CD4-positive, alpha-beta T cell (primary cell): ENCODE results near the gene DRC3. TPM values are rescaled to one million over a fixed set of nuclear protein-coding genes. Genes with fewer than 3 reads are reported as not detected.

ENCODE experiments used
- ATAC-seq: fragments of 200-7000 bp; cut with Tn5 transposase; one replicate; pipeline ENCODE4 v1.10.0; 2022; ENCODE audit warnings: mild to moderate bottlenecking; ENCODE audit not compliant: poor library complexity
- CTCF ChIA-PET: fragments of 350-600 bp; sonication (Branson Sonifier 250); formaldehyde crosslinking; loops from one replicate; lab custom pipeline; 2021; ENCODE audit warnings: antibody characterized with exemption, inconsistent platforms; lab: Charles Lee
- POLR2A ChIA-PET: fragments of 350-600 bp; sonication (Branson Sonifier 250); formaldehyde crosslinking; loops from one replicate; lab custom pipeline; 2021; ENCODE audit warnings: antibody characterized with exemption, inconsistent platforms; lab: Charles Lee
- DNase-seq, 14 experiments: peaks; one replicate each; pipeline ENCODE4 v3.0.0-alpha.2; 2013 to 2020; ENCODE audit warnings: mixed read lengths in 2 of 14
- H3K27ac ChIP-seq, 2 donors: one replicate each; pipeline versions ENCODE4 v1.5.1 to v1.7.0; 2013; ENCODE audit warnings: low read length in 2 of 2, low read depth in 1 of 2, mild to moderate bottlenecking in 1 of 2
- H3K27me3 ChIP-seq, 2 experiments: 1 replicate in 1 of 2; 2 replicates in 1 of 2; pipeline versions ENCODE4 v1.6.1 to v1.7.0; 2013; ENCODE audit warnings: low read length in 2 of 2, control low read depth in 1 of 2, mild to moderate bottlenecking in 1 of 2, moderate library complexity in 1 of 2; ENCODE audit not compliant: insufficient read depth in 2 of 2, control insufficient read depth in 1 of 2
- H3K36me3 ChIP-seq: one replicate; pipeline ENCODE4 v1.6.1; 2013; ENCODE audit warnings: low read length, control low read depth; ENCODE audit not compliant: insufficient read depth
- H3K4me1 ChIP-seq: one replicate; pipeline ENCODE4 v1.6.1; 2013; ENCODE audit warnings: low read length, control low read depth; ENCODE audit not compliant: insufficient read depth
- H3K4me3 ChIP-seq: one replicate; pipeline ENCODE4 v1.5.1; 2013; ENCODE audit warnings: mild to moderate bottlenecking, low read length, moderate library complexity
- H3K9me3 ChIP-seq, 2 experiments: 1 replicate in 1 of 2; 2 replicates in 1 of 2; pipeline versions ENCODE4 v1.6.1 to v1.7.0; 2013; ENCODE audit warnings: low read length in 2 of 2, mild to moderate bottlenecking in 2 of 2, control low read depth in 1 of 2, moderate library complexity in 1 of 2; ENCODE audit not compliant: control insufficient read depth in 1 of 2, insufficient read depth in 1 of 2
- H3K27ac Mint-ChIP-seq: one replicate; pipeline ENCODE4 v1.8.0; 2020; ENCODE audit warnings: mixed read lengths
- H3K27me3 Mint-ChIP-seq: one replicate; pipeline ENCODE4 v1.8.0; 2021; ENCODE audit warnings: mixed read lengths
- H3K36me3 Mint-ChIP-seq: one replicate; pipeline ENCODE4 v1.8.0; 2021; ENCODE audit warnings: low read depth, mixed read lengths
- H3K4me1 Mint-ChIP-seq: one replicate; pipeline ENCODE4 v1.8.0; 2021; ENCODE audit warnings: low read depth, mixed read lengths
- H3K4me3 Mint-ChIP-seq: one replicate; pipeline ENCODE4 v1.8.0; 2020; ENCODE audit warnings: mild to moderate bottlenecking, mixed read lengths
- H3K9me3 Mint-ChIP-seq: one replicate; pipeline ENCODE4 v1.8.0; 2020; ENCODE audit warnings: mixed read lengths
- intact Hi-C, 2 experiments: fragments of 100-400 bp; cut with DNase I in 1 of 2; cut with micrococcal nuclease in 1 of 2; formaldehyde crosslinking; loops; one replicate each; pipeline versions ENCODE4 v1.15.1 to v1.9.0; 2023 to 2025; cut with DNase I, micrococcal nuclease
- total RNA-seq, 174 experiments: library from RNA in 2 of 174; stranded (reverse) in 2 of 174; gene quantifications; one replicate each; pipeline ENCODE4 v1.2.3 and lab custom pipeline; 2021 to 2026
- TF ChIP-seq, protein P1 (sequence below): fragments of 200-600 bp; IDR thresholded peaks from one replicate; pipeline ENCODE4 v1.8.0; 2022; ENCODE audit warnings: antibody characterized with exemption, mild to moderate bottlenecking

Gene DRC3
- total RNA-seq, 2 experiments from 2014 or later: 0.11 TPM; not detected in 1

DNA sequence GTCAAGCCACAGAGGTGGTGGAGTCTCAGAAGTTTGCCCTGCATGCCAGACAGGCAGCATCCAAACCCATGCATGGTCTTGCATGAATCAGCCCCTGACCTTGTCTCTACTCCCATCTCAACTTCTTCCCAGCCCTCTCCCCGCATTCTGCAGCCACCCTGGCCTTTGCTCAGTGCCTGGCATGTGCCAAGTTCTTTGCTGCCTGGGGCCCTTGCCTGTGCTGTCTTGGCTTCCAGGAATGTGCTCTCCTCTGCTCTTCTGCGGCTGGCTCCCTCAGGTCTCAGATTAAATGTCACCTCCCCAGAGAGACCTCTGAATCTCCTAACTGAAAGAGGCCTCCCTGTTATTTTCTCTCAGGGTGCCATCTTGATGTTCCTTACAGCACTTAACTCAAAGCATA, 17.6 kb downstream of the DRC3 start:
- no peak for ATAC-seq

GRCh38 chr17:17993366-17993765, 20.7 kb downstream of the DRC3 start:
- Mint-ChIP-seq H3K9me3 (no peaks in the 10 kb centered on the region), H3K27me3 (no peaks in the 10 kb centered on the region), H3K4me3 (no peak overlapping the region), H3K36me3 (no peaks in the 10 kb centered on the region), H3K27ac (no peak overlapping the region), H3K4me1 (no peaks in the 10 kb centered on the region)
- DNase-seq (no peak), ATAC-seq (no peak)
- H3K9me3 ChIP-seq: no peaks in the 10 kb centered on the region
- no peaks in the 10 kb centered on the region for H3K4me1 ChIP-seq
- ChIA-PET CTCF (no interaction called here), POLR2A (no interaction called here)
- H3K4me3 ChIP-seq: no peak overlapping the region
- TF ChIP-seq, protein P1, sequence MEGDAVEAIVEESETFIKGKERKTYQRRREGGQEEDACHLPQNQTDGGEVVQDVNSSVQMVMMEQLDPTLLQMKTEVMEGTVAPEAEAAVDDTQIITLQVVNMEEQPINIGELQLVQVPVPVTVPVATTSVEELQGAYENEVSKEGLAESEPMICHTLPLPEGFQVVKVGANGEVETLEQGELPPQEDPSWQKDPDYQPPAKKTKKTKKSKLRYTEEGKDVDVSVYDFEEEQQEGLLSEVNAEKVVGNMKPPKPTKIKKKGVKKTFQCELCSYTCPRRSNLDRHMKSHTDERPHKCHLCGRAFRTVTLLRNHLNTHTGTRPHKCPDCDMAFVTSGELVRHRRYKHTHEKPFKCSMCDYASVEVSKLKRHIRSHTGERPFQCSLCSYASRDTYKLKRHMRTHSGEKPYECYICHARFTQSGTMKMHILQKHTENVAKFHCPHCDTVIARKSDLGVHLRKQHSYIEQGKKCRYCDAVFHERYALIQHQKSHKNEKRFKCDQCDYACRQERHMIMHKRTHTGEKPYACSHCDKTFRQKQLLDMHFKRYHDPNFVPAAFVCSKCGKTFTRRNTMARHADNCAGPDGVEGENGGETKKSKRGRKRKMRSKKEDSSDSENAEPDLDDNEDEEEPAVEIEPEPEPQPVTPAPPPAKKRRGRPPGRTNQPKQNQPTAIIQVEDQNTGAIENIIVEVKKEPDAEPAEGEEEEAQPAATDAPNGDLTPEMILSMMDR: no peak
- no peaks in the 10 kb centered on the region for H3K36me3 ChIP-seq
- intact Hi-C loops: no loop called here
- no peak overlapping the region for H3K27ac ChIP-seq
- H3K27me3 ChIP-seq: no peaks in the 10 kb centered on the region

More for the DNA sequence above, 17.6 kb downstream of the DRC3 start:
- Histone ChIP-seq H3K36me3 (no peaks in the 10 kb centered on the region), H3K27ac (no peak overlapping the region), H3K27me3 (no peaks in the 10 kb centered on the region), H3K9me3 (no peaks in the 10 kb centered on the region), H3K4me3 (no peak overlapping the region), H3K4me1 (no peaks in the 10 kb centered on the region)
- Mint-ChIP-seq H3K36me3 (no peaks in the 10 kb centered on the region), H3K4me3 (no peak overlapping the region), H3K4me1 (no peaks in the 10 kb centered on the region), H3K9me3 (no peaks in the 10 kb centered on the region), H3K27me3 (no peaks in the 10 kb centered on the region), H3K27ac (no peak overlapping the region)
- CTCF ChIA-PET: no interaction called here
- POLR2A ChIA-PET: no interaction called here
- no peak for DNase-seq
- intact Hi-C loops: no loop called here
- TF ChIP-seq, protein P1: no peak

GRCh38 chr17:17993852-17994251, 21.2 kb downstream of the DRC3 start:
- no peaks in the 10 kb centered on the region for H3K9me3 ChIP-seq
- ChIA-PET POLR2A (no interaction called here), CTCF (no interaction called here)
- Mint-ChIP-seq H3K4me3 (no peak overlapping the region), H3K4me1 (no peaks in the 10 kb centered on the region), H3K36me3 (no peaks in the 10 kb centered on the region), H3K27me3 (no peaks in the 10 kb centered on the region), H3K27ac (no peak overlapping the region), H3K9me3 (no peaks in the 10 kb centered on the region)
- no peaks in the 10 kb centered on the region for H3K36me3 ChIP-seq
- no peak for ATAC-seq
- no peaks in the 10 kb centered on the region for H3K27me3 ChIP-seq
- TF ChIP-seq, protein P1: no peak
- no peaks in the 10 kb centered on the region for H3K4me1 ChIP-seq
- H3K27ac ChIP-seq: no peak overlapping the region
- no peak overlapping the region for H3K4me3 ChIP-seq
- DNase-seq: no peak
- intact Hi-C loops: no loop called here
